Endometrium (tissue), 2 donors: ENCODE data around the gene WFS1.

Experiments
- FAIRE-seq: peaks from 2 replicates; lab custom pipeline; 2012; peaks lifted over from hg19 to GRCh38; lab: Jason Lieb, UNC
- donor health status: control.
- donor health status: control.

Gene WFS1

DNA sequence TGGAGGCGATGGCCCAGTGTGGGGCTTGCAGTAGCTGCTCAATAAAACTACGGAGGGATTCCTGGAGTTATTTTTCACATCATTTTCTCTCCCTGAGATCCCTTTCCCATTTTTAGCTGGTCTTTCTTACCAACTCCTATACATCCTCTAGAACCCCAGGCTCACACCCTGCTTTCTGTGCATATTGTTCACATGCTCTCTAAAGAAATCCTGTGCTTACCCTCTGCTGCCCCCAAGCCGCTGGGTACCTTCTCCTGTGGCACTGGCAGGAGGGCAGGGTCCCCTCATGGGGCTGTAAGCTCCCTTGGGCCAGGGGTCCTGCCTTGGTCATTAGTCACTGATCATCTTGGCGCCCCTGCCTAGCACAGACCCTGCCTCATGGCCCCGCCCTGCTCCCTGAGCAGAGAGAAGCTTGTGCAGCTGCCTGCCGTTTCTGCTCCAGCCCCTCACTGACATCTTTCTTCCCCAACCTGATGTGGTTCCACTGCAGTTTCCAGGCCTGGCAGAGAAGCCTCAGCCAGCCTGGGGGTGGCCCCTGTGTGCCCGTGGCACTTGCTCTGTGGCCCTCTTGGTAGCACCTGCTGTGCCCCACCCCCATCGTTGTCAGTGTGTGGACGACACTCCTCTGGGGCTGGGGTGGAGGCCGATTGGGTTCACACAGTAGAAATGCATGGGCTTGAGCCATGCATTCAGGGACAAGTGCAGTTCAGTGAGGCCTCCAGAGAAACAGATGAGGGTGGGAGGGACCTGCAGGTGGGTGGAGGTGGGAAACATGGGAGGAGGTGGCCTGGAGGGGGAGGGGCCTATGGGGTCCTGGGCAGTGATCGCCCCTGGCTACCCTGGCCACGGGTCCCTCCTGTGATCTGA lies 69.5 kb downstream of the WFS1 start:
- FAIRE-seq, result no peak

DNA sequence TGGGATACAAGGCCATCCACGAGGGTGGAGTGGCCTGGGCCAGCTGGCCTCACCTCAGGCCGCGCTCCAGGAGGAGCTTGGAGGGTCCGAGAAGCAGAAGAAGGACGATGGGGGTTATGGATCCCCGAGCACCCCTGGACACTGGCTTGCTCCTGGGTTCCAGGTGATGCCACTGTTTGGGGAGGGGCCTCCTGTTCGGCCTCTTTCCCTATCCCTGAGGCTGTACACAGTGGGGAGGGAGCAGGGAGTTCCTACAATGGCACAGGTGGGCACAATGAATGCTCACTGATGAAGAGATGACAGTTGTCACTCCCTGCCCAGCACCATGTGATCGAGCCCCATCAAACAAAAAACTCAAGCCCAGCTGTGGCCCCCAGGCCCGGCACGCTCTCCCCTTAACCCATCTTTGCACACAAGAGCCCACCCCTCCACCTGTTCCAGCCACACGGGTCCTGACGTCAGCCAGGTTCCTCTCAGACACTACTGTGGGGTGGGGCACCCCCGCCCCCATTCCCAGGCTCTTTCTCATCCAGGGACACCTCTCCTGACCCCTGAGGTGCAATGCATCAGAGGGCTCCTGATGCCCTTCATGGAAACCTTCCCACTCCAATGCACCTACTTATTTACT lies 70.3 kb downstream of the WFS1 start:
- FAIRE-seq, result no peak

DNA sequence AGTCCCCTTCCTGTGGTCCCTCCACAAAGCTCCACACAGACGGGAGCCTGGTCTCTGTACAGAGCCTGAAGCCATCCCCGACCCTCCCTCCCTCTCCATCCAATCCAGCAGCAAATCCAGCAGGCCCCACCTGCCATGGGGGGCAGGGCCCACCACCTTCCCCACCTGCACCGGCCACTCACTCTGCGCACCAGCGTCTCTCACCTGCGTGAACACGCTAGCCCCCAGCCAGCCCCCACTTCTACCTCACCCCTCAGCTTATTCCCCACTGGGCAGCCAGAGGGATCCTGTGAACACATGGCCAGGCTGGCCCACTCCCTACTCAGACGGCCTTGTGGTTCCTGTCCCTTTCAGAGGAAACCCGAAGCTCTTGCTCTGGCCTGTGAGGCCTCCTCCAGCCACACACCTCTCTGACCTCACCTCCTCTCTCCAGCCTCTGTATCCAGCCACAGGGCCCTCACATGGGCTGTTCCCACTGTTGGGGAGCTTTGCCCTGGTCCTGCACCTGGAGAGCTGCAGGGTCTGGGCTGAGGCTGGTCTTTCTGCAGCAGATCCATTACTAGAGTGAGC lies 70.9 kb downstream of the WFS1 start:
- FAIRE-seq, result no peak

DNA sequence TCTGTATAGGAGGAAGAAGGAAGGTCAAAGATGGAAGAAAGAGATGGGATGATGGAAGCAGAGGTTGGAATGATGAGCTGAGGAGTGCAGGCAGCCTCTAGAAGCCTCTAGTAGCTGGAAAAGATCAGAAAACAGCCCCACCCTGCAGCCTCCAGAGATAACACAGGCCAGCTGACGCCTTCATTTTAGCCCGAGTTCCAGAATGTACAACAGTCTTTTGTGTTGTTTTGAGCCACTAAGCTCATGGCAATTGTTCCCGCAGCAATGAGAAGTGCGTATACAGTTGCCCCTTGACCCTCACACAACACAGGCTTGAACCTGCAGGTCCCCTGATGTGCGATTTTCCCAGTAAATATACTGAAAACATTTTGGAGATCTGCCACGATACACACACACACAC lies 72.0 kb downstream of the WFS1 start:
- FAIRE-seq, result no peak

DNA sequence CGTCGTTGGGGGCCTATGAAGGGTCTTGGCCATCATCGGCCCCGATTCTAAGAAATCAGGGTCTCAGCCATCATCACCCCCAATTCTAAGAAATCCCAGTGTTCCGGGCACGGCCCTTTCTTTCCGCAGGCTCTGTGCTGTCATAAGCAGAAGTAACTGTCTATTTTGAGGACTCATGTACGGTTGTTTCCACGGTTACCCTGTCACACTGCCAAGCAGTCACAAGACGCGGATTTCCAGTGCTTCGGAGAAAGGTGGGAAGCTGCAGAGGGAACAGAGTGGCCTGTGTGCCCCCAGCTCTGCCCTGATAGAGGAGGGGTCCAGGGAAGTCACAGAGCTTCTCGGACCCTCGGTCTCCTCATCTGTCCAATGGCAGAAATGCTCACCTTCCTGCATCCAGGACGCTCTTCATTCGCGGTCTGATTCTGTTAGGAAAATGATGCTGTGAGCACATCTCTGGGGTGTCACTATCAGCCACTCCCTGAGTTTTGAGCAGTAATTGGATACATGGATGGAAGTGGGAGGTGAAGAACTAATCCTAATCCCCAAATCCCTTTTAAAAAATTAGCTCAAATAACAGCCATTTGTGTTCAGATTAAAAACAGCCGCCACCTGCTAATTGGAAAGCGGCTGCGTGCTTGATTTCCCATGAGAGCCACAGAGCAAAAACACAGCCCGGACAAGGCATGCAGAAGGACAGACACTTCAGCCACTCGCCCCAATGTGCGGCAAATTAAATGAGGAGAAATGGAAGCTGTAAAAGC lies 73.1 kb downstream of the WFS1 start:
- no peak for FAIRE-seq

DNA sequence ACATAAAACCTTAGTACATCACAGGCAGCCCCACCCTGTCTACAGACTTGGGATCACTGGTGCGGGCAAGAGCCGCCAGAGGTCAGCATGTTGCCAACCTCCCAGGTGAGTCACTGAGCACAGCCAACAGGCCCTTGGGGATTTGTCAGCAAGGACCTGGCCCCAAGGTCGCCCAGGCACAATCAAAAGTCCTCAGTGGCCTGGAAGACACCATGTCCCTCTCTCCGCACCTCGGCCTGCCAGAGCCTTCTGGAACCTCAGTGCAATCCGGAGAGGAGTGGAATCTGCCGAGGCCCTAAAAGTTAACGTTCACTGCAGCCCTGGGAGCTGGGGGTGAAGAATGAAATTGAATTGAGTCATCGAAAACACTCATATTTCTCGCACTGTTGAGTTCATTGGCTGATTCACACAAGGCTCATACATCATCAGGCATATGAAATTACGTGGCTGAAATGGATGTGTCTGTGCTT lies 74.3 kb downstream of the WFS1 start:
- no peak for FAIRE-seq

DNA sequence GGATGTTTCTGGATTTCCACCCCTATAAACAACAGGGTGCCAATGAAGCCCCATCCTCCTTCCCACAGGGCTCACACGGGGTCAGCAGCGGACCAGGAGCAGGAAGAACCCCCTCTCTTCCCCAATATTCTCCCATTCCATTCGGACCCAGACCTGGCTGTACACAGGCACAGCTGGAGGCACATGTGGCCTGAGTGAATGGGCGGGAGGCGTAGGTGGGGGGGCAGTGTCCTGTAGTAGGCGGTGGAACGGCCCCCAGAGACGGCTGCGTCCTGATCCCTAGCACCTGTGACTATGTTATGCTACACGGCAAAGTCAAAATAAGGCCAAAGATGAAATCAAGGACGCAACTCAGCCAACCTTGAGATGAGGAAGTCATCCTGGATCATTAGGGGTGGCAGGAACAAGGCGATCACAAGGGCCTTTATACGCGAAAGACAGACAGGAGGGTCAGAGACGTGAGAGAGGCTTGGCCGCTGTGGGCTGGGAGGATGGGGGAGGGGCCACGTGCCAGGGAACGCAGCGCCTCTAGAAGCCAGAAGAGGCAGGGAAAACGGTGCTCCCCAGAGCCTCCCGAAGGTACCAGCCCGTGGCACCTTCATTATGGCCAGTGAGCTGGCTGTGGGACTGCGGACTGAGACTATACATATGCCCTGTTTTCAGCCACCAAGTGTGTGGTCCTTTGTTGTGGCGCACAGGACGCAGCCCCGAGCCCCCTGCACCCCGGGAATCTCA lies 75.6 kb downstream of the WFS1 start:
- FAIRE-seq, result no peak

DNA sequence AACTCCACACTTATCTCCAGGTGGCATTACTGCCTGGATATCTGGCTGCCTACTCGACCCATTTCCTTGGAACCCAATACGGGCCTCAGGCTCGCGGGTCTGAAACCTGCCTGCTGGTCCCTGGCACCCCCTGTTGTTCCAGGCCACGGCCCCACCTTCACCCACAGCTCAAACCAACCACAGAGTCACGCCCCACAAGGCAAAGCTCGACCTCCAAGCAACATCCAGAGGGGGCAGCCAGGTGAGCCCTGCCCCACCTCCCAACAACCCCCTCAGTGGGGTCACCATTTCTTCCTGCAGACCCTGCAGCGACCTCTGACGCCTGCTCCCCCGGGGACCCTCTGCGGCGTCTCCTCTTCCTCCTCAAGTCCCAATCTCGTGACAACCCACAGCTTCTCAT lies 76.2 kb downstream of the WFS1 start:
- FAIRE-seq, result no peak

DNA sequence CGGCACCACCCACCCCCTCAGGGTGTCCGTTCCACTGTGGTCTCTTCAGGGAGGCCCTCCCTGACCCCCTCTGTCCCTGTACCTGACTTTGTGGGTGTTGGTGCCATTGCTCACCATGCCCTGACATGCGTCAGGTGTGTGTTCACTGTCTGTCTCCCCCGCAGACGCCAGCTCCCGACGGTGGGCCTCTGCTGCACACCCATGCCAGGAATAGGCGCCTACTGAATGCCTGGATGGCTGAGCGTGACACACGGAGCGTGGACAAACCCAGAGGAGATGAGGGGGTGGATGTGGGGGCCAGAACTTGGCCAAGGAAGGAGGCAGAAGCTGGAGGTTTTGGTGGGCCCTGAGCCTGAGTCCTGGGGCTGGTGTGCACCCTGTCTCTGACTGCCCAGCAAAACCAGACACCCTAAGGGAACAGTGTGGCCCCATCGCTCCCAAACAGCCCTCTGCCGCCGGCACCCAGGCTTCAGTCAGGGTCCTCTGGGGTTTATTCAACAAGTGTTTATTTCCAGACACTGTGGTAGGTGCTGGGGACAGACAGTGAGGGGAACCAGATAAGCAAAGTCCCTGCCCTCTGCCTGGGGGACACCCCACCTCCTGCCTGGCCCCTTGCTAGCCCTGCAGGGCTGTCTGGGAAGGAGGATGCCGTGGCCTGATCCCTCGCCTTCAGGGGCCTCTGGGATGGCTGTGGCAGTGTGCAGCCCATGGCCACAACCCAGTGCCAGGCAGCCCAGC lies 76.9 kb downstream of the WFS1 start:
- FAIRE-seq, result no peak

DNA sequence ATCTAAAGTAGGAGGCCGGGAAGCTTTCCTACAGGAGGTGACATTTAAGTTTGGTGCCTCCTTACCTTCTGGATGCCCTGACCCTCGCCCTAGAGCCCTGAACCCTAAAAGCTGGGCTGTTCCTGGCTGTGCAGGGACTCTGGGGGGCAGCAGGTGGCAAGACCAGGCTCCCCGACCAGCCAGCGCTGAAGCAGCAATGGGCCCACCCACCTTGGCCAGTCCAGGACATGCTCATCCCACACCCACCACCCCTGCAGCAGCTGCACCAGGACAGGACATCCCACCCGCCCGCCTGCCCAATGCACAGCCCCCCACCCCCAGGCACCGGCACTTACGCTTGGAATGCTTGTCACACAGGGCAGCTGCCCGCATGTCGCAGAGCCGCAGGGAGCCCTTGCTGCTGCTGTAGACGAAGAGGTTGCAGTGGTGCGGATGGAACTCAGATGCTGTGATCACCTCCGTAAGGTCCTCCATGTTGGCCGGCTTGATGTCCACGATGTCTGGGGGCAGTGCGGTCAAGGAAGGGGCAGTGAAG lies 77.9 kb downstream of the WFS1 start:
- FAIRE-seq, result no peak

DNA sequence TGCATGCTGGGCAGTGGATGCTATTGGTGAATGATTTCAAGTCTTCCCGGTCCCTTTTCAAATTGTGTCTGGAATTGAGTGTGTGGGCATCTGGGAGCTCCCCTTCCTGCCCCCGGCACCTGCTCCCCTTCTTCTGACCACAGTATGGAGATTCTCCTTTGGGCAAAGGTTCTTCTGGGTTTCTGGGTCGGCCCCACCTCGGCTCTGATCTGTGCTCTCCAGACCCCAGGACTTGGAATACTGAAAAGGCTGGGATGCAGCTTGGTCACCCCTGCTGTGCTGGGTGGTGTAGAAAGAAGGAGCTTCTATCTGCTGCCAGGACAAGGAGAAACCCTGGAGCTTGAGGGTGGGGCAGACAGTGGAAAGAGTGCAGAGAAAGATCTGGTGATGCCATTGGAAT lies 78.8 kb downstream of the WFS1 start:
- FAIRE-seq, result no peak

DNA sequence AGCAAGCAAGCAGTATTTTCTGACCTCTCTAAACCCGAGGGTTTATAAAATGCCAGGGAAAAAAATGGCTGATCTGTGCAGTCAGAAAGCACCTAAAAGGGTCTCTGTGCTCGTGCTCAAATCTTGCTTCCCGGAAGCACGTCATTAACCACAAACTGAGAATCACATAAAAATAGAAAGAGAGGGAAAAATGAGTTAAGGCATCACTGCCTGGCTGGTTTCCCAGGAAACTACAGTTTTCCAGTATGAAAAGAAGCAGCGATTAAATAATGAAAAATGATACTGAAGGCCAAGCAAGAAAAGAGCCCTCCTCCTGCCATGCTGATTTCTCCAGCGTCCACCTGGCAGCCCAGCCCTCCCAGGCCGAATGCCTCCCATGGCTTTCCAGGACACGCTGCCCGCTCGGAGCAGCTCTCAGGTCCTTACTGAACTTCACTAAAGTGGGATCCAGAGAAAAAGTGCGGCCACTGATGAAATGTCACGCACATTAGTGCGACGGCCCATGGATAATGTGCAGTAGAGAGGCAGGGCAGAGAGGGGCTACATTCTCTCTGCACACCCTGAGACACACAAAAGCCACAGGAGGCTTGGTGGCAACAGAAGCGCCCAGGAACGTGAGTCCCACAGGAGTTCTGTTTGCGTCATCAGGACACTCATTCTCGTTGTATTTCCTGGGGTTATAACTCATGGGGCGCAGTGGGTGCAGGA lies 80.4 kb downstream of the WFS1 start:
- FAIRE-seq, result no peak

DNA sequence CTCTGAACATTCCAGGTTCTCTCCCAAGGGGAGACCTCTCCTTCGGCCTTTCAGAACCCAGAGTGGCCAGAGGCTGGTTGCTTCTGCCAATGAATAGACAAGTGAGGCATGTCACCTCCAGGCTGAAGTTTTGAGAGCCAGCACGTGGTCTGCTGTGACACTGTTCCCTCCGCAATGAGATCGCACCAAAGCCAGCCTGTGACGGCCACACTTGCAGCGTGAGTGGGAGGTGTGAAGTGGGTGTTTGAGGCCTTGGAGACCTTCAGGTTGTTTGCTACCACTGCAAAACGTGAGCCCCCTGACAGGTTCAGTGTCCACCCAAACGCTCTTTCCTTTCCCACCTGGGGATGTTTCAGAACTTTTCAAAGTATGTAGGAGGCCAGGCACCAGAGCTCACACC lies 81.0 kb downstream of the WFS1 start:
- no peak for FAIRE-seq

DNA sequence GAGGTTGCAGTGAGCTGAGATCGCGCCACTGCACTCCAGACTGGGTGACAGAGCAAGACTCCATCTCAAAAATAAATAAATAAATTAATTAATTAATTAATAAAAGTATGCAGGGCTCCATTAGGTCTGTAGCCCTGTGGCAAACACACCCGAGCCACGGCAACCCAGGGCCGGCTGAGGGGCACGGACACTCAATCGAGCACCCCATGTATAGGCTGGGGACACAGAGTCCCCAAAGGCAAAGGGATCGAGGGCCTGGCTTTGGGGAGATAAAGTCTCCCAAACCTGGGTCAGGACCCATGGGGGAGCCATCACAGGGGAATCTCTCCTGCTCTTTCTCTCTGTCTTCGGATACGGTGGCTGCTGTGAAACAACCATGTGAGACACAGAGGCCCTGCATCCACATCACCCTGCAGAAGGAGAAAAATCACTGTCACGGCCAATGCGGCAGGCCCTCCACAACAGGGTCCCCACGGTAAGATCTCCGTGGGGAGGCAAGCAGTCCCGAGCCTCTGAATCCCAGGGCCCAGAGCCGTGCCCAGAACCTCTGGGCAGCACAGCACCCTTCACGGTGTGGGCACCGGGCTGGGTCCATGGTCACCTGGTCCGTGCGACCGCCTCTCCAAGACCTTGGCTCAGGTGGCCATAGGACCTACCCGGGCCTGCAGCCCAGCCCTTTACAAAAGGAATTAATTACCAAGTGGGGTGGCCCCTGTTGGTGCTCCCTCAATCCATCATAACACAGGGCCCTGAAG lies 81.8 kb downstream of the WFS1 start:
- FAIRE-seq, result no peak

DNA sequence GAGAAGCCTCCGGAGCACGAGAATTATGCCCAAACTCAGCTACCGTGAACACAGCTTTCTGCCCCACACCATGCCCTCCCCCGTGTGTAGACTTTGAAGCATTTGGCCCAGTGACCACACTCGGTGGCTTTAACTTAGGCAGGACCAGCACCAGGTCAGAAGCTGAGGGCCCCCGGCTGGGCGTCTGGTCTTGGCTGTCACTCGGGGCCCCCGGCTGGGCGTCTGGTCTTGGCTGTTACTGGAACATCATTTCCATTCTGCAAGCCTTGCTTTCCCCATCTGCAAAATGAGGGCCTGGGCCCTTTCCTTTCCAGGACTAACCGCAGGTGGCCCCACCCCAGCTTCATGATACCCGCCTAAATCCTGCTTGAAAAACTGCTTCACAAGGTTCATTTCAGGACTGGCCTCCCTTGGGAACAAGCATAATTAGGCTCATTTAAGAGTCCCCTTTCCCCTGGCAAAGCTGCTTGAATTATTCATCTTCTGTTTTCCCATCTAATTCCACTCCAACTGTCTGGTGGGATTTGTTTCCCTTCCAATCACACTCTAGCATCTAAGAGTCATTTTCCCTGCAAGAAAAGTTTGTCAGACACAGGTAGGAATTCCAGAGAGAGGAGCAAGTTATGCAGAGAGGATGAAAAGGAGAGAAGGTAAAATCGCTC lies 82.5 kb downstream of the WFS1 start:
- FAIRE-seq, result no peak
